IPS DF 19.7 (cell line): ENCODE data around the gene NXNL1.
"Not testable (repeated sequence)": the region's sequence is repeated elsewhere in the genome, so short reads cannot be mapped to it uniquely, and the experiment has no call there.

ENCODE experiments used
- DNase-seq: peaks from one replicate; pipeline ENCODE4 v3.0.0-alpha.2; 2013; ENCODE audit warnings: low read depth, low spot score

The NXNL1 gene

GRCh38 chr19:17486545-17487240 lies 26.0 kb upstream of the NXNL1 start:
- no peak for DNase-seq

- no peak for DNase-seq
Observed at GRCh38 chr19:17484520-17485185, 23.9 kb upstream of the NXNL1 start.

- DNase-seq, result no peak
Observed at GRCh38 chr19:17483605-17484002, 22.9 kb upstream of the NXNL1 start.

GRCh38 chr19:17482877-17483604 lies 22.3 kb upstream of the NXNL1 start:
- DNase-seq, result no peak

GRCh38 chr19:17481986-17482385 lies 21.3 kb upstream of the NXNL1 start:
- DNase-seq, result no peak

- DNase-seq, result no peak
Observed at GRCh38 chr19:17479325-17479791, 18.6 kb upstream of the NXNL1 start.

- no peak for DNase-seq
Observed at GRCh38 chr19:17475541-17476115, 14.9 kb upstream of the NXNL1 start.

GRCh38 chr19:17475011-17475540 lies 14.3 kb upstream of the NXNL1 start:
- DNase-seq, result not testable (repeated sequence)

- DNase-seq, result no peak
Observed at GRCh38 chr19:17473041-17473440, 12.3 kb upstream of the NXNL1 start.

- DNase-seq, result no peak
Observed at GRCh38 chr19:17471410-17472125, 10.8 kb upstream of the NXNL1 start.

- peak; percentile 90 for DNase-seq
Observed at GRCh38 chr19:17470068-17470841, 9.5 kb upstream of the NXNL1 start, which contains the start of gene SLC27A1. Gene SLC27A1, plus strand, starts transcription at chr19:17470524. Its CDS starts 17 bp downstream, at chr19:17470541.

- no peak for DNase-seq
Observed at GRCh38 chr19:17469481-17470067, 8.8 kb upstream of the NXNL1 start.

GRCh38 chr19:17469092-17469480 lies 8.4 kb upstream of the NXNL1 start:
- no peak for DNase-seq

- no peak for DNase-seq
Observed at GRCh38 chr19:17468302-17469091, 7.8 kb upstream of the NXNL1 start.

- no peak for DNase-seq
Observed at GRCh38 chr19:17467471-17468301, 7.0 kb upstream of the NXNL1 start.

- no peak for DNase-seq
Observed at GRCh38 chr19:17466487-17466850, 5.7 kb upstream of the NXNL1 start.

- no peak for DNase-seq
Observed at GRCh38 chr19:17458970-17459369, 1.8 kb downstream of the NXNL1 start.

GRCh38 chr19:17457616-17458015 lies 3.1 kb downstream of the NXNL1 start:
- DNase-seq, result no peak
